ENCODE measurements around the gene TRIM26. TPM values are rescaled to one million over a fixed set of nuclear protein-coding genes. Genes with fewer than 3 reads are reported as not detected.

TRIM26 gene
- total and polyA plus RNA-seq, 2 of the 13 experiments (the other 11 are each of a cell fraction or from before 2014, with no cell fraction given), result 27.1 to 38.7 TPM

DNA sequence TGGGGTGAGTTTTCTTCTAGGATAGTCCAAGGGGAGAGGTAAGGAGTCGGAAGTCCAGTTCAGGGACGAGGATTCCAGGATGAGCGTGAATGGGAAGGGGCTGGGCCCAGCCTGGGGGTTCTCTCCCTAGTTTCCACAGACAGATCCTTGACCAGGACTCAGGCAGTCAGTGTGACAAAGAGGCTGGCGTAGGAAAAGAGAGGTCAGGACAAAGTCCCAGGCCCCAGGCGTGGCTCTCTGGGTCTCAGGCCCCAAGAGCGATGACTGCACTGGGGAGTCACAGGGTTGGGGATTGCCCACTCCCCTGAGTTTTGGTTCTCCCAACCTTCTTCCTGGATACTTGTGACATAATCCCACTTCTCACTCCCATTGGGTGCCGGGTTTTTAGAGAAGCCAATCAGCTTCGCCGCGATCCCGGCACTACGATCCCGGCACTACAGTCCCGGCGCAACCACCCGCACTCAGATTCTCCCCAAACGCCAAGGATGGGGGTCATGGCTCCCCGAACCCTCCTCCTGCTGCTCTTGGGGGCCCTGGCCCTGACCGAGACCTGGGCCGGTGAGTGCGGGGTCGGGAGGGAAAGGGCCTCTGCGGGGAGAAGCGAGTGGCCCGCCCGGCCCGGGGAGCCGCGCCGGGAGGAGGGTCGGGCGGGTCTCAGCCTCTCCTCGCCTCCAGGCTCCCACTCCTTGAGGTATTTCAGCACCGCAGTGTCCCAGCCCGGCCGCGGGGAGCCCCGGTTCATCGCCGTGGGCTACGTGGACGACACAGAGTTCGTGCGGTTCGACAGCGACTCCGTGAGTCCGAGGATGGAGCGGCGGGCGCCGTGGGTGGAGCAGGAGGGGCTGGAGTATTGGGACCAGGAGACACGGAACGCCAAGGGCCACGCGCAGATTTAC is 46.2 kb upstream of the TRIM26 start (continued):
- peak; percentile 77 for TF ChIP-seq ZNF274 (CRISPR knock-in tag; IDR thresholded peaks at IDR 0.05)
- TF ChIP-seq, protein P1, sequence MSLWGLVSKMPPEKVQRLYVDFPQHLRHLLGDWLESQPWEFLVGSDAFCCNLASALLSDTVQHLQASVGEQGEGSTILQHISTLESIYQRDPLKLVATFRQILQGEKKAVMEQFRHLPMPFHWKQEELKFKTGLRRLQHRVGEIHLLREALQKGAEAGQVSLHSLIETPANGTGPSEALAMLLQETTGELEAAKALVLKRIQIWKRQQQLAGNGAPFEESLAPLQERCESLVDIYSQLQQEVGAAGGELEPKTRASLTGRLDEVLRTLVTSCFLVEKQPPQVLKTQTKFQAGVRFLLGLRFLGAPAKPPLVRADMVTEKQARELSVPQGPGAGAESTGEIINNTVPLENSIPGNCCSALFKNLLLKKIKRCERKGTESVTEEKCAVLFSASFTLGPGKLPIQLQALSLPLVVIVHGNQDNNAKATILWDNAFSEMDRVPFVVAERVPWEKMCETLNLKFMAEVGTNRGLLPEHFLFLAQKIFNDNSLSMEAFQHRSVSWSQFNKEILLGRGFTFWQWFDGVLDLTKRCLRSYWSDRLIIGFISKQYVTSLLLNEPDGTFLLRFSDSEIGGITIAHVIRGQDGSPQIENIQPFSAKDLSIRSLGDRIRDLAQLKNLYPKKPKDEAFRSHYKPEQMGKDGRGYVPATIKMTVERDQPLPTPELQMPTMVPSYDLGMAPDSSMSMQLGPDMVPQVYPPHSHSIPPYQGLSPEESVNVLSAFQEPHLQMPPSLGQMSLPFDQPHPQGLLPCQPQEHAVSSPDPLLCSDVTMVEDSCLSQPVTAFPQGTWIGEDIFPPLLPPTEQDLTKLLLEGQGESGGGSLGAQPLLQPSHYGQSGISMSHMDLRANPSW (CRISPR knock-in tag; IDR thresholded peaks at IDR 0.05; ENCODE audit: borderline replicate concordance), result peak; percentile 64; the same call in 1 of the 2 replicates
- TF ChIP-seq ZNF790 (CRISPR knock-in tag; IDR thresholded peaks at IDR 0.05; ENCODE audit: borderline replicate concordance), result 0 out of 2 replicates have a peak, but pooled peaks have one; percentile 43
- TF ChIP-seq PTBP1 (IDR thresholded peaks at IDR 0.05; ENCODE audit: low read depth, low read length, poor library complexity, severe bottlenecking), result peak; percentile 30
- 0 out of 2 replicates have a peak, but pooled peaks have one; percentile 50 for TF ChIP-seq ISL2 (CRISPR knock-in tag; IDR thresholded peaks at IDR 0.05)
- TF ChIP-seq, protein P2, sequence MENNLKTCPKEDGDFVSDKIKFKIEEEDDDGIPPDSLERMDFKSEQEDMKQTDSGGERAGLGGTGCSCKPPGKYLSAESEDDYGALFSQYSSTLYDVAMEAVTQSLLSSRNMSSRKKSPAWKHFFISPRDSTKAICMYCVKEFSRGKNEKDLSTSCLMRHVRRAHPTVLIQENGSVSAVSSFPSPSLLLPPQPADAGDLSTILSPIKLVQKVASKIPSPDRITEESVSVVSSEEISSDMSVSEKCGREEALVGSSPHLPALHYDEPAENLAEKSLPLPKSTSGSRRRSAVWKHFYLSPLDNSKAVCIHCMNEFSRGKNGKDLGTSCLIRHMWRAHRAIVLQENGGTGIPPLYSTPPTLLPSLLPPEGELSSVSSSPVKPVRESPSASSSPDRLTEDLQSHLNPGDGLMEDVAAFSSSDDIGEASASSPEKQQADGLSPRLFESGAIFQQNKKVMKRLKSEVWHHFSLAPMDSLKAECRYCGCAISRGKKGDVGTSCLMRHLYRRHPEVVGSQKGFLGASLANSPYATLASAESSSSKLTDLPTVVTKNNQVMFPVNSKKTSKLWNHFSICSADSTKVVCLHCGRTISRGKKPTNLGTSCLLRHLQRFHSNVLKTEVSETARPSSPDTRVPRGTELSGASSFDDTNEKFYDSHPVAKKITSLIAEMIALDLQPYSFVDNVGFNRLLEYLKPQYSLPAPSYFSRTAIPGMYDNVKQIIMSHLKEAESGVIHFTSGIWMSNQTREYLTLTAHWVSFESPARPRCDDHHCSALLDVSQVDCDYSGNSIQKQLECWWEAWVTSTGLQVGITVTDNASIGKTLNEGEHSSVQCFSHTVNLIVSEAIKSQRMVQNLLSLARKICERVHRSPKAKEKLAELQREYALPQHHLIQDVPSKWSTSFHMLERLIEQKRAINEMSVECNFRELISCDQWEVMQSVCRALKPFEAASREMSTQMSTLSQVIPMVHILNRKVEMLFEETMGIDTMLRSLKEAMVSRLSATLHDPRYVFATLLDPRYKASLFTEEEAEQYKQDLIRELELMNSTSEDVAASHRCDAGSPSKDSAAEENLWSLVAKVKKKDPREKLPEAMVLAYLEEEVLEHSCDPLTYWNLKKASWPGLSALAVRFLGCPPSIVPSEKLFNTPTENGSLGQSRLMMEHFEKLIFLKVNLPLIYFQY (CRISPR knock-in tag; IDR thresholded peaks at IDR 0.05; ENCODE audit: borderline replicate concordance), result peak; percentile 82
- 0 out of 2 replicates have a peak, but pooled peaks have one; percentile 16 for TF ChIP-seq MEIS2 (CRISPR knock-in tag; IDR thresholded peaks at IDR 0.05)
- peak; percentile 59; the same call in 1 of the 2 replicates for TF ChIP-seq NFKB2 (CRISPR knock-in tag; IDR thresholded peaks at IDR 0.05; ENCODE audit: borderline replicate concordance)
- TF ChIP-seq HOXA3 (CRISPR knock-in tag; IDR thresholded peaks at IDR 0.05), result no peak
- peak; percentile 91 for TF ChIP-seq NFYC (CRISPR knock-in tag; IDR thresholded peaks at IDR 0.05)
- peak; percentile 35; the same call in 1 of the 2 replicates for TF ChIP-seq BHLHE40 (IDR thresholded peaks at IDR 0.05; ENCODE audit: low read length)
- 0 out of 2 replicates have a peak, but pooled peaks have one; percentile 32 for TF ChIP-seq HNRNPL (IDR thresholded peaks at IDR 0.05; ENCODE audit: low read depth, low read length)
- peak; percentile 59; the same call in 1 of the 2 replicates for TF ChIP-seq YEATS4 (CRISPR knock-in tag; IDR thresholded peaks at IDR 0.05; ENCODE audit: borderline replicate concordance)
- peak; percentile 52; the same call in 1 of the 2 replicates for TF ChIP-seq ZNF761 (CRISPR knock-in tag; conservative IDR thresholded peaks at IDR 0.05)
- TF ChIP-seq, protein P3, sequence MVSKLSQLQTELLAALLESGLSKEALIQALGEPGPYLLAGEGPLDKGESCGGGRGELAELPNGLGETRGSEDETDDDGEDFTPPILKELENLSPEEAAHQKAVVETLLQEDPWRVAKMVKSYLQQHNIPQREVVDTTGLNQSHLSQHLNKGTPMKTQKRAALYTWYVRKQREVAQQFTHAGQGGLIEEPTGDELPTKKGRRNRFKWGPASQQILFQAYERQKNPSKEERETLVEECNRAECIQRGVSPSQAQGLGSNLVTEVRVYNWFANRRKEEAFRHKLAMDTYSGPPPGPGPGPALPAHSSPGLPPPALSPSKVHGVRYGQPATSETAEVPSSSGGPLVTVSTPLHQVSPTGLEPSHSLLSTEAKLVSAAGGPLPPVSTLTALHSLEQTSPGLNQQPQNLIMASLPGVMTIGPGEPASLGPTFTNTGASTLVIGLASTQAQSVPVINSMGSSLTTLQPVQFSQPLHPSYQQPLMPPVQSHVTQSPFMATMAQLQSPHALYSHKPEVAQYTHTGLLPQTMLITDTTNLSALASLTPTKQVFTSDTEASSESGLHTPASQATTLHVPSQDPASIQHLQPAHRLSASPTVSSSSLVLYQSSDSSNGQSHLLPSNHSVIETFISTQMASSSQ (IDR thresholded peaks at IDR 0.05; ENCODE audit: low read depth), result no peak
- TF ChIP-seq, protein P3 (CRISPR knock-in tag; IDR thresholded peaks at IDR 0.05; ENCODE audit: borderline replicate concordance), result 0 out of 2 replicates have a peak, but pooled peaks have one; percentile 30
- TF ChIP-seq ZC3H13 (CRISPR knock-in tag; IDR thresholded peaks at IDR 0.05), result no peak
- peak; percentile 64 for TF ChIP-seq KAT8 (CRISPR knock-in tag; IDR thresholded peaks at IDR 0.05)
